Measurements from ENCODE around the gene CHPF2.

CHPF2 gene

GRCh38 chr7:151269511-151269910 lies 37.2 kb downstream of the CHPF2 start:
- no peak for DNase-seq

GRCh38 chr7:151271699-151272355 lies 39.5 kb downstream of the CHPF2 start:
- no peak for DNase-seq

GRCh38 chr7:151272405-151272804 lies 40.1 kb downstream of the CHPF2 start:
- DNase-seq: no peak

GRCh38 chr7:151272877-151273276 lies 40.6 kb downstream of the CHPF2 start:
- no peak for DNase-seq

GRCh38 chr7:151273651-151274390 lies 41.5 kb downstream of the CHPF2 start:
- no peak for DNase-seq

GRCh38 chr7:151274396-151274795 lies 42.1 kb downstream of the CHPF2 start:
- DNase-seq: no peak

- no peak for DNase-seq
Measured at GRCh38 chr7:151274936-151275812, 42.9 kb downstream of the CHPF2 start.

- DNase-seq: no peak
Measured at GRCh38 chr7:151275813-151276577, 43.7 kb downstream of the CHPF2 start.

GRCh38 chr7:151276666-151277590 lies 44.6 kb downstream of the CHPF2 start:
- DNase-seq: peak; percentile 55 to 62

GRCh38 chr7:151277631-151278030 lies 45.3 kb downstream of the CHPF2 start:
- no peak for DNase-seq

GRCh38 chr7:151278949-151279348 lies 46.7 kb downstream of the CHPF2 start:
- DNase-seq: no peak

GRCh38 chr7:151279868-151280267 lies 47.6 kb downstream of the CHPF2 start:
- no peak for DNase-seq

- no peak for DNase-seq
Measured at GRCh38 chr7:151280388-151281019, 48.2 kb downstream of the CHPF2 start.

- no peak for DNase-seq
Measured at GRCh38 chr7:151281686-151282085, 49.4 kb downstream of the CHPF2 start.

GRCh38 chr7:151282111-151282510 lies 49.8 kb downstream of the CHPF2 start:
- DNase-seq: no peak

GRCh38 chr7:151283302-151283701 lies 51.0 kb downstream of the CHPF2 start:
- DNase-seq: no peak

- DNase-seq: peak; percentile 10 to 17
Measured at GRCh38 chr7:151286148-151286547, 53.9 kb downstream of the CHPF2 start.

All from activated CD4-positive, alpha-beta T cell treated with anti-CD3 and anti-CD28 coated beads, Interleukin-2, amount 50 U/mL, for 48 hours (primary cell).